Measurements from ENCODE around the gene RAB8B.

DNA sequence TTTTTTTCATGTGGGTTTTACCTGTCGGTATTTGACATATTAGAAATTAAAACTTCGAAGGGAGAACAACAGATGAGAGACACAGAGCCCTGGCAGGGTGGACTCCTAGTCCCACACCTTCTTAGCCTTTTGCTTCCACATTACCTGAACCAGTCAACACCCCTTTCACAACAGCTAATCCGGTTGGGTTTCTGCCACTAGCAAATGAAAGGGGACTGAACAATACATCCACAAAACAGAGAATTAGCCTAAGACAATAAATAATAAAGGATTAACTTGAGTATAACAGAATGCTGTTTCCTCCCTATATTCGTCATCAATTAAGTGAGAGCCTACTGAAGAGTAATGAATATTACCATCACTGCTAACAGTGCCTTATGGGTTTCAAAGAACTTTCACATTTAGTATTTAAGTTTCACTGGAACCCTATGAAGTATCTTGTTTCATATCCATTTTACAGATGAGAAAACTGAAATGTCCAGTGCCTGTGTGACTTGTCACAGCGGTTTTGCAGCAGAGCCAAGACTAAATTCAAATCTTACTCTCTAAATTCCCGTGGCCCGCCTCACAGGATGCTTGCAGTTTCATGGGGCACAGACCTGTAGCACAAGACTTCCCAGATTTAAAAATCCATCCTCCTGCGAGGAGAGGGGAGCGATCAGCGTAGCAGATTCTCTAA is 1.0 kb upstream of the RAB8B start:
- TF ChIP-seq, protein P1, sequence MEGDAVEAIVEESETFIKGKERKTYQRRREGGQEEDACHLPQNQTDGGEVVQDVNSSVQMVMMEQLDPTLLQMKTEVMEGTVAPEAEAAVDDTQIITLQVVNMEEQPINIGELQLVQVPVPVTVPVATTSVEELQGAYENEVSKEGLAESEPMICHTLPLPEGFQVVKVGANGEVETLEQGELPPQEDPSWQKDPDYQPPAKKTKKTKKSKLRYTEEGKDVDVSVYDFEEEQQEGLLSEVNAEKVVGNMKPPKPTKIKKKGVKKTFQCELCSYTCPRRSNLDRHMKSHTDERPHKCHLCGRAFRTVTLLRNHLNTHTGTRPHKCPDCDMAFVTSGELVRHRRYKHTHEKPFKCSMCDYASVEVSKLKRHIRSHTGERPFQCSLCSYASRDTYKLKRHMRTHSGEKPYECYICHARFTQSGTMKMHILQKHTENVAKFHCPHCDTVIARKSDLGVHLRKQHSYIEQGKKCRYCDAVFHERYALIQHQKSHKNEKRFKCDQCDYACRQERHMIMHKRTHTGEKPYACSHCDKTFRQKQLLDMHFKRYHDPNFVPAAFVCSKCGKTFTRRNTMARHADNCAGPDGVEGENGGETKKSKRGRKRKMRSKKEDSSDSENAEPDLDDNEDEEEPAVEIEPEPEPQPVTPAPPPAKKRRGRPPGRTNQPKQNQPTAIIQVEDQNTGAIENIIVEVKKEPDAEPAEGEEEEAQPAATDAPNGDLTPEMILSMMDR (IDR thresholded peaks at IDR 0.05 in 4 of 5, conservative IDR thresholded peaks at IDR 0.05 in 1 of 5) = no peak
- TF ChIP-seq POLR2A (IDR thresholded peaks at IDR 0.05) = no peak
